Left ventricle myocardium inferior (tissue), 1 donor: ENCODE measurements around the gene TLR6. TPM values are rescaled to one million over a fixed set of nuclear protein-coding genes. Genes with fewer than 3 reads are reported as not detected.

ENCODE experiments used
- DNase-seq: peaks from one replicate; pipeline ENCODE4 v3.0.0-alpha.2; 2020
- H3K27ac ChIP-seq: fragments of 200-600 bp; replicated peaks from 2 replicates; pipeline ENCODE4 v1.8.0; 2021
- H3K27me3 ChIP-seq: fragments of 200-600 bp; 2 replicates; pipeline ENCODE4 v1.8.0; 2021; ENCODE audit warnings: low read depth
- H3K36me3 ChIP-seq: fragments of 200-600 bp; 2 replicates; pipeline ENCODE4 v1.8.0; 2021
- H3K4me1 ChIP-seq: fragments of 200-600 bp; 2 replicates; pipeline ENCODE4 v1.8.0; 2021
- H3K4me3 ChIP-seq: fragments of 200-600 bp; 2 replicates; pipeline ENCODE4 v1.8.0; 2021; ENCODE audit warnings: mild to moderate bottlenecking, moderate library complexity
- H3K9me3 ChIP-seq: fragments of 200-600 bp; replicated peaks from 2 replicates; pipeline ENCODE4 v1.8.0; 2021
- intact Hi-C: fragments of 100-400 bp; cut with micrococcal nuclease; formaldehyde crosslinking; loops from one replicate; pipeline ENCODE4 v1.11.0; 2022
- total RNA-seq: library from RNA; stranded (reverse); fragmentation: NEBNext Ultra II Directional; extraction: Animal tissue kit (Norgen Biotek cat#: 25700); gene quantifications from one replicate; pipeline ENCODE4 v1.2.1, GENCODE V29; 2021
- TF ChIP-seq, protein P1 (sequence below): fragments of 200-600 bp; IDR thresholded peaks from 2 replicates; pipeline ENCODE4 v1.8.0; 2021; ENCODE audit warnings: antibody characterized with exemption, mild to moderate bottlenecking, borderline replicate concordance
- donor health status: DM: no; HTN: yes; CAD: no; lungs with severe emphysema.

Gene TLR6
- total RNA-seq, 1 donor from 2014 or later: 0.71 TPM

DNA sequence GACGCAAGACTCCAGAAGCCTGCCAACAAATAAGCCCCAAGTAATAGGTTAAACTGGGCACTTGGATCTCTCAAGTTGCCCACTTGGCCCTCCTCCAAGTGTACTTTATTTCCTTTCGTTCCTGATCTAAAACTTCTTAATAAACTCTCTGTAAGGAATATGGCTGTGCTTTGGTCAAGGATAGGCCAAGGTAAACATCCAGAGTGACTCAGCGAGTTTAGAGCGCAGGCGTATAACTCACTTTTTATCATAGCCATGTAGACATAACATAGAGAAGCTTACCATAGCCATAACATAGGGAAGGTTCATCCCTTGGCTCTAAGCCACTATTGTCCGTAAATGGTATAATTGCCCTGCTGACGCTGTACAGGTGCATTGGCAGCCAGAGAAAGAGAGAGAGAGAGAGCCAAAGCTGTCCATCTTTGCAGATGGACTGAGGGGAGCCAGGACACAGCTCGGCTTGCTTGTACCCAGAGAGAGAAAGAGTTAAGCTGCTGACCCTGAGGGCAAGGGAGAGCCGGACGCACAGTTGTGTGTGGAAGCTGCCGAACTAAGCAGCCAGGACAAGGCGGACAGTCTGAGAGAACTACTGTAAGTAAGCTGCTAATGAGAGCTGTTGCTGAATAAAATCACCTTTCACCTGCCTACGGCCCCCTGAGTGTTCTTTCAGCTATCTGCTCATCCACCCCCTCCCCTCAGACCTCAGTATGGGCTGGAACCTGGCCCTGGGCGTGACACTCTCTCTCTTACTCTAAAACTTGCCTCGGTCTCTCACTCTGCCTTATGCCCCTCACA is 53.9 kb downstream of the TLR6 start:
- DNase-seq: no peak
- H3K27me3 ChIP-seq: no peaks in the 10 kb centered on the region
- peak overlapping the region; percentile 55 for H3K4me3 ChIP-seq
- TF ChIP-seq, protein P1, sequence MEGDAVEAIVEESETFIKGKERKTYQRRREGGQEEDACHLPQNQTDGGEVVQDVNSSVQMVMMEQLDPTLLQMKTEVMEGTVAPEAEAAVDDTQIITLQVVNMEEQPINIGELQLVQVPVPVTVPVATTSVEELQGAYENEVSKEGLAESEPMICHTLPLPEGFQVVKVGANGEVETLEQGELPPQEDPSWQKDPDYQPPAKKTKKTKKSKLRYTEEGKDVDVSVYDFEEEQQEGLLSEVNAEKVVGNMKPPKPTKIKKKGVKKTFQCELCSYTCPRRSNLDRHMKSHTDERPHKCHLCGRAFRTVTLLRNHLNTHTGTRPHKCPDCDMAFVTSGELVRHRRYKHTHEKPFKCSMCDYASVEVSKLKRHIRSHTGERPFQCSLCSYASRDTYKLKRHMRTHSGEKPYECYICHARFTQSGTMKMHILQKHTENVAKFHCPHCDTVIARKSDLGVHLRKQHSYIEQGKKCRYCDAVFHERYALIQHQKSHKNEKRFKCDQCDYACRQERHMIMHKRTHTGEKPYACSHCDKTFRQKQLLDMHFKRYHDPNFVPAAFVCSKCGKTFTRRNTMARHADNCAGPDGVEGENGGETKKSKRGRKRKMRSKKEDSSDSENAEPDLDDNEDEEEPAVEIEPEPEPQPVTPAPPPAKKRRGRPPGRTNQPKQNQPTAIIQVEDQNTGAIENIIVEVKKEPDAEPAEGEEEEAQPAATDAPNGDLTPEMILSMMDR: no peak
- peaks cover 40% of the 10 kb centered on the region for H3K36me3 ChIP-seq
- H3K4me1 ChIP-seq: peaks cover 20% of the 10 kb centered on the region
- H3K9me3 ChIP-seq: peaks cover 18% of the 10 kb centered on the region
- no peak overlapping the region for H3K27ac ChIP-seq
- intact Hi-C loops: no loop called here

DNA sequence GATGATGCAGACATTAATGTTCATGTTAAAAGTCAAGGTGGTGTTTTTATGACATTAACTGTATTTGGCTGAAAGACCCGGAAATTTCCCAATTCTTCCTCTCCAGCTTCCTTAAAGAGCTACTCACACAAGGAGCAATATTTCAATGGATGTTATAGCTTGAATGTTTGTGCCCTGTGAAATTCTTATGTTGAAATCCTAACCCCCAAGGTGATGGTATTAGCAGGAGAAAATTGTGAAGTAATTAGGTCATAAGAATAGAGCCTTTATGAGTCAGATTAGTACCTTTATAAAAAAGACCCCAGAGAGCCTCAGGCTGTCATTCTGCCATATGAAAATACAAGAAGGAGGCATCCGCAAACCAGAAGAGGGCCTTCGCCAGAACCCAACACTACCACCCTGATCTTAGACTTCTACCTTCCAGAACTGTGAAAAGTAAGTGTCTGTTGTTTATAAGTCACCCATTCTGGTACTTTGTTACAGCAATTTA is 55.6 kb downstream of the TLR6 start:
- Histone ChIP-seq H3K9me3 (peaks cover 32% of the 10 kb centered on the region), H3K4me3 (no peak overlapping the region), H3K36me3 (peaks cover 46% of the 10 kb centered on the region), H3K4me1 (peaks cover 18% of the 10 kb centered on the region), H3K27ac (no peak overlapping the region), H3K27me3 (no peaks in the 10 kb centered on the region)
- DNase-seq: no peak
- intact Hi-C loops: no loop called here
- TF ChIP-seq, protein P1: no peak

DNA sequence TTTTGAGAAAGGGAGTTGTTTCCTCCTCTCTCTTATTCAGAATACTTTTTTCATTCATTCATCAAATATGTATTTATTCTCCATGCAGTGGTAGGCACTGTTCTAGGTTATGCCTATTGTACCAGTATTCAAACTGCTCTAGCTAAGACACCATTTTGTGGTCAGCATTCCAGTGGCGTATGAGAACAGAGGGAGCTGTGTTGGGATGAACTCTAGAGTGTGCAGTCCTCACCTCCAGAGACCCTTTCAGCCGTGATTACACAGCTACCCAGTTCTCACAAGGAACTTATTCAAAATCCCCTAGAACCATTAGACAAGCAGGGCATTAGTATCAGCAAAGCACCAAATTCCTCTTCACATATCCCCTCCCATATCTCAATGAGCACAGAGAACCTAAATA is 56.3 kb downstream of the TLR6 start:
- Histone ChIP-seq H3K4me3 (no peak overlapping the region), H3K36me3 (peaks cover 46% of the 10 kb centered on the region), H3K4me1 (peaks cover 11% of the 10 kb centered on the region), H3K9me3 (peaks cover 38% of the 10 kb centered on the region), H3K27ac (no peak overlapping the region), H3K27me3 (no peaks in the 10 kb centered on the region)
- TF ChIP-seq, protein P1: no peak
- DNase-seq: no peak
- intact Hi-C loops: no loop called here

DNA sequence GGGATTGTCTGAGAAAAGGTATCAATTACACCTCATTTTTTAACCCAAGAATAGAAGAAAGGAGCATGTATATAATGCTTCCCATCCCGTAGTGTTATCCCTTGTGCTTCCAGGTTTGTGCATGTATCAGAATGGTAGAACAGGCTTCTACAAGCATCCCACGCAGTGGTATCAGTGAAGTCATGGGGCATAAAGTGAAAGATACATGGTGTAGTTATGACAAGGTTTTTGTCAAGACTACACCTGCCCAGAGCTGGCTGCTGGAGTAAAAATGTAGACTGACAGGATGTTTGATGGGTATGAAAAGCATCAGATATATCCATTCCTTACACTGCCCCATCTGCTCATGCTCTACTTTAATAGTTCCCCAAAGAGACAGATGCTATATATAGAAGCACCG is 61.5 kb downstream of the TLR6 start:
- no peak overlapping the region for H3K27ac ChIP-seq
- intact Hi-C loops: no loop called here
- no peaks in the 10 kb centered on the region for H3K4me1 ChIP-seq
- TF ChIP-seq, protein P1: no peak
- no peak for DNase-seq
- H3K4me3 ChIP-seq: no peak overlapping the region
- H3K27me3 ChIP-seq: no peaks in the 10 kb centered on the region
- peaks cover 48% of the 10 kb centered on the region for H3K9me3 ChIP-seq
- peaks cover 26% of the 10 kb centered on the region for H3K36me3 ChIP-seq

DNA sequence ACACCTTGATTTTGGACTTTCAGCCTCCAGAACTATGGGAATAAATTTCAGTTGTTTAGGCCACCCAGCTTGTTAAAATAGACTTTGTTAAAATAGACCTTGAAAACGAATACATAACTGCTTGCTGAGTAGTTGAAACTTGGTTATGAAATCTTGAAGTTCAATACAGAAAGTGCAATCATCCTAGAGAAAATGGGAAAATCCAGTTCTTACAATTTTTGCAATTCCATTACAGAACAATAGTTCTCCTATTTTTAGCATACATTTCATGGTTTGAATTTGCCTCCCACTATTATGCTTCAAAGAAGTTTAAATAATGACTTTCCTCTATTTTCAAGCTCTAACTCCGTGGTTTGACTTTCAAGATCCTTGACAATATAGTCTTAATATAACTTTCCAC is 62.6 kb downstream of the TLR6 start:
- no peak for DNase-seq
- H3K4me1 ChIP-seq: no peaks in the 10 kb centered on the region
- TF ChIP-seq, protein P1: no peak
- H3K27me3 ChIP-seq: no peaks in the 10 kb centered on the region
- peaks cover 42% of the 10 kb centered on the region for H3K9me3 ChIP-seq
- peaks cover 16% of the 10 kb centered on the region for H3K36me3 ChIP-seq
- intact Hi-C loops: no loop called here
- no peak overlapping the region for H3K4me3 ChIP-seq
- H3K27ac ChIP-seq: no peak overlapping the region
